Activated CD4-positive, CD25-positive, alpha-beta regulatory T cell treated with anti-CD3 and anti-CD28 coated beads, Interleukin-2, amount 50 U/mL, for 16 hours (primary cell): ENCODE results near the gene DLL4.

Experiments used
- DNase-seq: peaks from one replicate; pipeline ENCODE4 v3.0.0-alpha.2; 2020; ENCODE audit warnings: low read depth, low spot score

DLL4 gene

DNA sequence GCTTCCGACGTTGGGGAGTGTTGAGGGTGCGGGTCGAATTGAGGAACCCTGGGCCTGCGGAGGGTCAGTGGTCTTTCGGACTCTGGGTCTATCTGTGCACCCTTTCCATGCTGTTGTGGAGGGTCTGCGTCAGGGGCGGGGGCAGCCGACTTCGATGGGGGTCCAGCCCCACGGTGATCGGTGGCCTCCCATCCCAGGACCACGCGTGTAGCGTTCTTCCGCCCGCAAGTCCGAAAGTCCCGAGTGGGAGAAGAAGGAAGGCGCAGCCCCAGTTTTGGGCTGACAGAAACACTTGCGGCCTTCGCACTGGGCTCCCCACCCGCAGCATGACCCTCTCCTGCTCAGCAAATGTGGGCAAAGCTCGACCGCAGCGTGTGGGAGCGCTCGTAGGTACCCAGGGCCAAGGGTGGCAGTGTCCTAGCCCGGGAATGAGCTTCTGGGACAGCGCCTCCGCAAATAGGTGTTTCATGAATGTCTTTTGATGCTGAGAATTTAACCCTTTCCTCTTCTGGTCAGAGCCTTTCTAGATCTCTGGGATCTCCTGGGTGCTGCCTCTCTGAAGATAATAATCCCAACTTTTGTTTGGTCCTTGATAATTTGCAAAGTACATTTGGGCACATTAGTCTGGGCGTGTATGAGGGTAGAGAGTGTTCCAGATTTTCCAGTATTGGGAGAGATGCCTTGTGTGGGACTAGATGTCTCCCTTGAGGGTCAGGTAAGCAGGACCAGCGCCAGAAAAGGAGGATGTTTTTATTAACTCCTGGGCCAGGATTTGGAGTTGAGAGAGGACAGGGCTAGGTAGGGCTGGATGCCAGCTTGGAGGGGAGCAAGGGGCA, 2.3 kb upstream of the DLL4 start:
- DNase-seq: no peak

DNA sequence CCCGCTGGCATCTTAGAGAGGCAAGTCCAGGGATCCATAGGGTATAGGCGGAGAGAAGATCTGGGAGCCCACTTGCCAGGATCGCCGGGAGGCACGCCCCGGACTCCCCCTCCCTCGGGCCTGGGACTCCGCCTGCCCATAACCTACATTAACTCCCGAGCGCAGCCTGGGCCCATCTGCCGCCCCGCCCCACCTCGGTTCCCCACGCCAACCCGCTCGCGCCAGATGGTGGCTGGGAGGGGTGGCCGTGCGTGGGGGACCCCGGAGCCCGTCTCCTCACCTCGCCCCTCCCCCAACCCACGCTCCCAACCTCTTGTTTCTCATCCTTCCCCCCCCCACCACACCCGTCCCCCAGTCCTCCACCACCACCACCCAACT, 1.7 kb upstream of the DLL4 start:
- DNase-seq: no peak

DNA sequence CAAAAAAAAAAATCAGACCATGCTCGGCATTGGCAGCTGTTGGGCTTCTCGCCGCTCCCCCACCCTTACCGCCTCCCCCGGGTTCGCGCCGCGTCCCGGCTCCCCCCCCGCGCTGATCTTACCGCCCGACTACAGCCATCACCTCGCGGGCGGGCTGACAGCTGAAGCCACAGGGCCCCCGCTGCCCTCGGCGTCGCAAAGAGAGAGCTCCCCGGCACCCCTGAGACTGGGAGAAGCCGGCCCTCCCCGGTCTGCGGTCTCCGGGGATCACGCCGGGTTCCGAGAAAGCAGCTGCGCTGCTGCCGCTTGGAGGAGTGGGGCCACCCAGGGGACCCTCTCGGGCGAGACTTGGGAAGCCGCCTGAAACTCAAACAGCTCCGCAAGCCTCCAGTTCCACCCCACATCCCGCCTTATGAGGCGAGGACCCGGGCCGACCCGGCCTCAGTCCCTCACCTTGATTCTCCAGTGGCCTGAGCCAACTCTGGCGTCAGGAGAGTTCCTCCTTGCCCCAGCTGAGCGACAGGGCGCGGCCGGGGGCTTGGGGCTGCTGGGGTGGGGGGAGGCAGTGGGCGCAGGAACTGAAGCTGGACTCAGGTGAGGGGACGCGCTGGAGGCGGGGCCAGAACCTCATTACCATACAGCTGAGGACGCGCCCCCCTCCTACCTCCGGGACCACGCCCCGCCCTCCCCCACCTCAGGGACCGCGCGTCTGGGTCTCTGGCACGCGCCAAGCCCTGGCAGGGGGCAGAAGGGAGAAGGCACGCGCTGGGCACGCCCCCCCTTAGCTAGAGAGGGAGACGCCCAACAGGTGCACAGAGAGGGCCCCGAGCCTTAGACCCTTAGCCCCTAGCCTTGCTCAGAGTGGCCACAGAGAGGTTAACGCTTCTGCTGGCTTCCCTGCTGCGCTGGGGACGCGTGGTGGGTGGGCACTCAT, 1.0 kb upstream of the DLL4 start:
- DNase-seq: no peak

DNA sequence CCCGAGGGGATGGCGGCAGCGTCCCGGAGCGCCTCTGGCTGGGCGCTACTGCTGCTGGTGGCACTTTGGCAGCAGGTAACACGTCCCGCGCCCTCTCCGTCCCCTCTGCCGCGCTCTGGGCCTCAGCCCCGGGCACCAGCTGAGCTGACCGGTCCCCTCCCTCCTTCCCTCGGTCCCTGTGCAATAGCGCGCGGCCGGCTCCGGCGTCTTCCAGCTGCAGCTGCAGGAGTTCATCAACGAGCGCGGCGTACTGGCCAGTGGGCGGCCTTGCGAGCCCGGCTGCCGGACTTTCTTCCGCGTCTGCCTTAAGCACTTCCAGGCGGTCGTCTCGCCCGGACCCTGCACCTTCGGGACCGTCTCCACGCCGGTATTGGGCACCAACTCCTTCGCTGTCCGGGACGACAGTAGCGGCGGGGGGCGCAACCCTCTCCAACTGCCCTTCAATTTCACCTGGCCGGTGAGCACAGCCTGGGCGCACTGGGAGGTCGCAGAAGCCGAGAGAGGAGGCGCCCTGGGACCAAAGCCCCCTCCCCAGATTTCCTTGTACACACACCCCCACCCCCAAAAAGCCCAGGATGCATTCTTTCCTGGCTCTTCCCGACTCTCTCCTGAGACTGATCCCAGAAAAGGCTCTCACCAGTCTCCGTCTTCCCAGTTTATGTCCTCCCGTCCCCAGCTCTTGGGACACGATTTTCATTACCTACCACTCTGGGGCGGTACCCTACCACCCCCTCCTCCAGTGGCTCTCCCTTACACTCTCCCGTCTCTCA, 705 bp downstream of the DLL4 start:
- no peak for DNase-seq

DNA sequence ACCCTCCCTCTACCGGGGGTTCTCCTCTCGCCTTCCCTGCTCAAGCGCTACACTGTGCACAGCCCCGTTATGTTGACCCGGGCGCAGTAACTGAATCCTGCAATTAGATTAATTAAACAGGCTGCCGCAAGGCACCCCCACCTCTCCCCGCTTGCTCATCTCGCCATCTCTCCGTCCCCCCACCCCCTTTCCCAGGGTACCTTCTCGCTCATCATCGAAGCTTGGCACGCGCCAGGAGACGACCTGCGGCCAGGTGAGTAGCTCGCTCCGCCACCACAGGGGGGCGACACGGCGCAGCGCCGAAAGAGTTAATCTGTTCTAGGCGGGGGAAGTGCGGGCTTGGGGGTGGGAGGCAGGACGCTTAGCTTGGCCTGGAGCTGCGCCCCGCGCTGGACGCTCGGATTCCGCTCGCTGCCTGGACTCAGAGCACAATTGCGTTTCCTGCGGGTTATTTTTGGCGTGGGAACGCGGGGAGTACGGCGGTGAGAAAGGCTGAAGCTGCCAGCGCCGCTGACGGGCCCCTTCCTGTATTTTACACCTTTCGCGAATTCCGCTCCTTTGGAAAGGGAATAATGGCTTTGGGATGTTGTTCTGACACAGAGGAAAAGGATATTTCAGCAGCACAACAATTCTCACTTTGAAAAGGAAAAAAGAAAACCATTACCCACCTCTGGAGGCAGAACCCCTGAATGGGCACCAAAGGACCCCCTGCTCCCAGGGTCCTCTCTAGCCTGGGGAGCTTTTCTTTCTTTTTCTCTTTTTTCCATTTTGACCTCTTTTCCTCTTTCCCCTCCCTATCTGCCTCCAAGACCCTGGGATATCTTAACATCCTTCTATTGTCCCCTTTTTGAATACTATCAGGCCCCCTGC, 1.5 kb downstream of the DLL4 start:
- no peak for DNase-seq

DNA sequence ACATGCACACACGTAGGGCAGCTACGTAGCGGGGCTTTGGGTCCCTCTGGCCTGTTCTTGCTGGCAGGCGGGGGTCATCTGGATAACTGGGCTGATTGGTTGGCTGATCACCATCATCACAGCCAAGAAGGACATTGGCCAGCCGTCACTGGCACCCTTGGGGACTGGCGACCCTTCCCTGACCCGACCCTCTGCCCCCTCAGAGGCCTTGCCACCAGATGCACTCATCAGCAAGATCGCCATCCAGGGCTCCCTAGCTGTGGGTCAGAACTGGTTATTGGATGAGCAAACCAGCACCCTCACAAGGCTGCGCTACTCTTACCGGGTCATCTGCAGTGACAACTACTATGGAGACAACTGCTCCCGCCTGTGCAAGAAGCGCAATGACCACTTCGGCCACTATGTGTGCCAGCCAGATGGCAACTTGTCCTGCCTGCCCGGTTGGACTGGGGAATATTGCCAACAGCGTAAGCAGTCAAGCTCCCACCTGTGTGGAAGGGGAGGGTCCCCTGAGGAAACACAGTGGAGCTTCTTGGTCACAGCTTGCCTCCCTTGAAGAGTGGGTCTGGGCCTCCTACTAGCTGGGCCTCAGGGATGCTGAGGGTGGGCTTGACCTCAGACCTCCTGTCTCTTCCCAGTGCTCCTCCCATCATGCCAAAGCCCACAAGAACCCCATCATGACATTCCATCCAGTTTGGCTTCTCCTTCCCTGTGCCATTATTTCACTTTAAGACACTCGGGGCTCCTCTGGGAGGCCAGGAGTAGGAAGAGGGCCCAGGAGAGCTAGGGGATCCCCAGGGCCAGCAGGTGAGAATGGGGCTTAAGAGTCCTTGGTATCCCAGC, 2.4 kb downstream of the DLL4 start:
- no peak for DNase-seq

DNA sequence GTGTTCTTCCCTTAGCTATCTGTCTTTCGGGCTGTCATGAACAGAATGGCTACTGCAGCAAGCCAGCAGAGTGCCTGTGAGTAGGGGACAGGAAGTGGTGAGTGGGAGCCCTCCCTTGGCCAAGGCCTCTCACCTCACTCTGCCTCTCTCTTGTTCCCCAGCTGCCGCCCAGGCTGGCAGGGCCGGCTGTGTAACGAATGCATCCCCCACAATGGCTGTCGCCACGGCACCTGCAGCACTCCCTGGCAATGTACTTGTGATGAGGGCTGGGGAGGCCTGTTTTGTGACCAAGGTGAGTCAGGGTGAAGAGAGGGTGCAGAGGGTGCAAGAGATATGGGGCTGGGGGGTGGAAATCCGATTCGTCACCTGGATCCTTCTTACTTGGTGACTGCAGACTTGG, 3.0 kb downstream of the DLL4 start:
- DNase-seq: no peak

DNA sequence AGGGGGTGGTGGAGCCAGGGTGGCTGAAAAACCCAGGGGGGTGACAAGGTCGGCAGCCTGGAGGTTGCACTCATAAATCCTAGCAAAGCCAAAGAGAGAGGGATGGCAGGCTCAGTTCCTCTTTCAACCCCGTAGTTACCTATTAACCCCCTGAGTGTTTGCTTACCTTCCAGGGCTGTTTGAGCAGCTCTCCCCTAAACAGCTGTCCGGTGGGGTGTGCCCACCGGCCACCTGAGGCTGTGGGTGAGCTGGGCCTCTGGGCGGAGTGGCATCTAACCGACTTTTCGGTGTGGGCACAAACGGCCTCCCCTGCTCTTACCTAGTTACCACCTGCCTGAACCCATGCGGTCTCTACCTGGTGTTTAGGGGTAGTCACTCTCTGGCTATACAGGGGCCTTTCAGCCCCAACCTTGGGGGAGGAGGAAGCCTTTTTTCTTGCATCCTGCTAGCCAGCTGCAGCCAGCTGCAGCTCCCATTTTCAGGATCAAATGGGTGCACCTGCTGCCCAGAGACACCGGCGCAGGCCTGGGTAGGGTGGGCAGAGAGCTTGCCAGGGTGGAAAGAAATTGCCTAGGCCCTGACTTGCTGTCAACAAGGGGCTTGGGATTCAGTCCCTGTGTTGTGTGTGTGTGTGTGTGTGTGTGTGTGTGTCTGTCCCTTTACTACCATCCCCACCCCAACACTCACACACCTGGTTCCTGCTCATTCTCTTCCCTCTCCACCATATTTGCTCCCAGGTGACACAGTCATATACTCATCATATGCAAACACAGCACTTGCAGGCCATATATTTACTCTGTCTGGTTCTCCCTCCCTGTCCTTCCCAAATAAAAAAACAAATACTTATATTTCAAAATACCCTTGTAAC, 3.7 kb downstream of the DLL4 start:
- no peak for DNase-seq

DNA sequence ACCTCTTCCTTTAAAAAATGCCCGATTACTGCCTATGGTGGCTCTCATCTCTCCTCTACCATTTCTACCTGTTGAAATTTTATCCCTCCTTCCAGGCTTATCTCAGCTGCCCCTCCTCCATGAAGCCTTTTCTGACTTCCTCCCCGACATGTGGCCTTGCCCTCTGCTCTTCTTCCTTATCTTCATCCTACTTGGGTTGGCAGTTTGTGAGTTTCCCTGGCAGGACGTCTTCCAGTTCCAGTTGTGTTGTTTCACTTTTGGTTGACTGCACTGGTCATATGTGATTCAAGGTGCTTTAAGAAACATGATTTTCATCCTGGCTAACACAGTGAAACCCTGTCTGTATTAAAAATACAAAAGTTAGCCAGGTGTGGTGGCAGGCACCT, 4.4 kb downstream of the DLL4 start:
- DNase-seq: no peak

DNA sequence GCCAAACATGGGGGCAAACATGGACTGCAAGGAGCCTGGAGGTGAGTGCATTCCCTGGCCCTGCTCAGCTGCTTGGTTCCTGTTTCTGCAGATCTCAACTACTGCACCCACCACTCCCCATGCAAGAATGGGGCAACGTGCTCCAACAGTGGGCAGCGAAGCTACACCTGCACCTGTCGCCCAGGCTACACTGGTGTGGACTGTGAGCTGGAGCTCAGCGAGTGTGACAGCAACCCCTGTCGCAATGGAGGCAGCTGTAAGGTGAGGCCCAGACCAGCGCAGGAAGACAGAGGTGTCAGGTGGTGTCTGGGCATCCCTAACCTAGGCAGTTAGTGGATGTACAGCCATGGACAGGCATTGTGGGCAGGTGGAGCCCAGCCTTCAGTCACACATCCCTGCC, 5.3 kb downstream of the DLL4 start:
- DNase-seq: no peak

DNA sequence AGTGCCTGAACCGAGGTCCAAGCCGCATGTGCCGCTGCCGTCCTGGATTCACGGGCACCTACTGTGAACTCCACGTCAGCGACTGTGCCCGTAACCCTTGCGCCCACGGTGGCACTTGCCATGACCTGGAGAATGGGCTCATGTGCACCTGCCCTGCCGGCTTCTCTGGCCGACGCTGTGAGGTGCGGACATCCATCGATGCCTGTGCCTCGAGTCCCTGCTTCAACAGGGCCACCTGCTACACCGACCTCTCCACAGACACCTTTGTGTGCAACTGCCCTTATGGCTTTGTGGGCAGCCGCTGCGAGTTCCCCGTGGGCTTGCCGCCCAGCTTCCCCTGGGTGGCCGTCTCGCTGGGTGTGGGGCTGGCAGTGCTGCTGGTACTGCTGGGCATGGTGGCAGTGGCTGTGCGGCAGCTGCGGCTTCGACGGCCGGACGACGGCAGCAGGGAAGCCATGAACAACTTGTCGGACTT, 7.1 kb downstream of the DLL4 start:
- no peak for DNase-seq

DNA sequence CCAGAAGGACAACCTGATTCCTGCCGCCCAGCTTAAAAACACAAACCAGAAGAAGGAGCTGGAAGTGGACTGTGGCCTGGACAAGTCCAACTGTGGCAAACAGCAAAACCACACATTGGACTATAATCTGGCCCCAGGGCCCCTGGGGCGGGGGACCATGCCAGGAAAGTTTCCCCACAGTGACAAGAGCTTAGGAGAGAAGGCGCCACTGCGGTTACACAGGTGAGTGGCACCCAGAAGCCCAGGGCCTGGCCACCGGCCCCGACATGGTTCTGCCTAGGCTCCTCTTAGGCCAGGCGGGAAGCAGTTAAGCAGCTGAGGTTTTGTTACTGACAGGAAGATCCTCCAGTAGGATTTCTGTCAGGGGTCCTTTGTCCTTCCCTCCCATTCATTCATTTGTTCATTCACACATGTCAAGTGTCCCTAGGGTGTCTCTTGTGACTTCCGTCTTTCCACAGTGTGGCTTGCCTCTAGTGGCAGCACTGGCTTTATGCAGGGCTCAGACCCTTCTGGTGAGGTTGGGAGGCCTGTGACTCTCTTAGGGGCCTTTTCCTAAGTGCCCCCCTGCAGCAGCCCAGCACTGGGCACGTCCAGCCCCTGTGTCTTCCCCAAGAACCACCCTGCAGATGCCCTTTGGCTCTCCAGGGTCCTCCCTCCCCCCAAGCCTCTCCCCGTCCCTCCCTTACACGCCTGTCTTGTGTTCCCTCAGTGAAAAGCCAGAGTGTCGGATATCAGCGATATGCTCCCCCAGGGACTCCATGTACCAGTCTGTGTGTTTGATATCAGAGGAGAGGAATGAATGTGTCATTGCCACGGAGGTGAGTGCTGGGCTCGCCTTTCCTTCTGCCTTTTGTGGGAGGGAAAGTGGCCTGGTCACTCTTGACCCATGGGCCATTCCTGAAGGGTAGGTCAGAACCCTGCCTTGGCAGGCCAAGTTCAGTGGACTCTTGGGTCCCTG, 7.8 kb downstream of the DLL4 start:
- no peak for DNase-seq

DNA sequence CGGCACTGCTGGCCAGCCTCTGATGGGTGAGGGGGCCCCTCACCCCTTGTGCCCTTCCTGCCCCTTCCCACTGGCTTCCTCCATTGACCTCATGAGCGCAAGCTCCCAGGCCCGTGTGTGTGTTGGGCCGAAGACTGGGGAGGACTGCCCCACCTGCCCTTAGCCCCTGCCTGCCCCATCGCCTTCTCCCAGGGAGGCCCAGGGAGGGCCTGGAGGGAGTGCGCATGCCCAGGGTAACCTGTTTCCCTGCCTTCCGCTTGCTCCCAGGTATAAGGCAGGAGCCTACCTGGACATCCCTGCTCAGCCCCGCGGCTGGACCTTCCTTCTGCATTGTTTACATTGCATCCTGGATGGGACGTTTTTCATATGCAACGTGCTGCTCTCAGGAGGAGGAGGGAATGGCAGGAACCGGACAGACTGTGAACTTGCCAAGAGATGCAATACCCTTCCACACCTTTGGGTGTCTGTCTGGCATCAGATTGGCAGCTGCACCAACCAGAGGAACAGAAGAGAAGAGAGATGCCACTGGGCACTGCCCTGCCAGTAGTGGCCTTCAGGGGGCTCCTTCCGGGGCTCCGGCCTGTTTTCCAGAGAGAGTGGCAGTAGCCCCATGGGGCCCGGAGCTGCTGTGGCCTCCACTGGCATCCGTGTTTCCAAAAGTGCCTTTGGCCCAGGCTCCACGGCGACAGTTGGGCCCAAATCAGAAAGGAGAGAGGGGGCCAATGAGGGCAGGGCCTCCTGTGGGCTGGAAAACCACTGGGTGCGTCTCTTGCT, 8.8 kb downstream of the DLL4 start:
- no peak for DNase-seq

DNA sequence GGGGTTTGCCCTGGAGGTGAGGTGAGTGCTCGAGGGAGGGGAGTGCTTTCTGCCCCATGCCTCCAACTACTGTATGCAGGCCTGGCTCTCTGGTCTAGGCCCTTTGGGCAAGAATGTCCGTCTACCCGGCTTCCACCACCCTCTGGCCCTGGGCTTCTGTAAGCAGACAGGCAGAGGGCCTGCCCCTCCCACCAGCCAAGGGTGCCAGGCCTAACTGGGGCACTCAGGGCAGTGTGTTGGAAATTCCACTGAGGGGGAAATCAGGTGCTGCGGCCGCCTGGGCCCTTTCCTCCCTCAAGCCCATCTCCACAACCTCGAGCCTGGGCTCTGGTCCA, 9.4 kb downstream of the DLL4 start:
- DNase-seq: no peak

DNA sequence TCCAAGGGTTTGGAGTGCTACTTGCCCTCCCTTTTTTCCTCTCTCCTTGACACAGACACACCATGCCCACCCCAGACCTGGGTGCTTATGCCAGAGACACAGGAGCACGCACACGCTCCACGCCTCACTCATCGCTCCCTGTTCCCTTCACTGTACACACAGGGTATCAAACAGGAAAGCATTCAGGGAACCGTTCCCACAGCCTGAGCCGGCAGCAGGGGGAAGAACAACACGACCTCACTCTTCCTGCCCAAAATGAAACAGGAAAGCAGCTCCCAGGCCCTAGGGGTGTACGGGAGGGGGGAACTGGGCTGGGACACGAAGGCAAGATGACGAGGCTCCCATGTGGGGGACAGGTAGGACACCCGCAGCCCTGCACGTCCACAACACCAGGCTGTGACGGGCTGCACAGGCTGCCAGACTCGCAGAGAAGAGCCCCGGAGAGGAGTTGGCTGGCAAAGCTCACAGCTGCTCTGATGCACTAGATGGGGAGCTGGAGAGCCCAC, 11.2 kb downstream of the DLL4 start:
- DNase-seq: no peak

DNA sequence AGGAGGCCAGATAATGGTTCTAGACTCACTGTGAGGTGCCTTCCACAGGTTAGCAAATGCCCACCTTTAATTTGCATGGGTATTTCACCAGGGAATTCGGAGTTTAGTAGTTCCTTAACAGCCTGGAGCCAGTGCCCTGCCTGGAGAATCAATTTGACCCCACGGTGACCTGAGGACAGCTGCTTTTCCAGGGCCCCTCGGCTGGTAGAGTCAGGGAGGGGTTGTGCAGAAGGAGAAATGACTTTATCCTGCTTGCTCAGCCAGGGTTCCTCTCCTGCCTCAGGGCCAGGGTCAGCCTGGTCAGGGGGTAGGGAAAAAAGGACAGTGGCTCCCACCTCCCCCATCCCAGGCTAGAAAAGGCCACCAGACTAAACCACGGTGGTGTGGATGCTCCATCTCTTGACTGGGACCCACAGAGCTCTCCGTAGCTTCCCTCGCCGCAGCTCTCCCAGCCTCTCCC, 12.0 kb downstream of the DLL4 start:
- no peak for DNase-seq
